Measurements from ENCODE around the gene LDHA. TPM values are rescaled to one million over a fixed set of nuclear protein-coding genes. Genes with fewer than 3 reads are reported as not detected.

Gene LDHA
- total and polyA plus RNA-seq, 9 of the 15 experiments (the other 6 are each of a cell fraction or from before 2014, with no cell fraction given) = 535 to 3,001 (median 926) TPM

GRCh38 chr11:18395735-18396504, 1.6 kb downstream of the LDHA start (continued):
- TF ChIP-seq PTBP1 (IDR thresholded peaks at IDR 0.05; ENCODE audit: low read depth, low read length) (no peak), MITF (IDR thresholded peaks at IDR 0.05) (no peak), HDAC1 (IDR thresholded peaks at IDR 0.05) (peak in 1 of 2 experiments; percentile 34; a peak in 1 of 4 replicates), ZNF277 (CRISPR knock-in tag; IDR thresholded peaks at IDR 0.05; ENCODE audit: borderline replicate concordance) (no peak), CCAR2 (IDR thresholded peaks at IDR 0.05; ENCODE audit: low read depth, low read length) (no peak), MXD1 (CRISPR knock-in tag; IDR thresholded peaks at IDR 0.05; ENCODE audit: borderline replicate concordance, poor library complexity, severe bottlenecking) (no peak), HNRNPH1 (optimal IDR thresholded peaks at IDR 0.05; ENCODE audit: low read depth, low read length) (no peak), ZNF778 (CRISPR knock-in tag; IDR thresholded peaks at IDR 0.05) (no peak), BCLAF1 (IDR thresholded peaks at IDR 0.05; ENCODE audit: borderline replicate concordance in 1 of 2, control insufficient read depth in 1 of 2, low read depth in 2 of 2, low read length in 1 of 2) (no peak), FOSL1 (tag; conservative IDR thresholded peaks at IDR 0.05) (no peak), ZNF764 (CRISPR knock-in tag; IDR thresholded peaks at IDR 0.05; ENCODE audit: low read depth) (no peak), NFYB (IDR thresholded peaks at IDR 0.05; ENCODE audit: extremely low read depth, insufficient read length) (no peak), MAFF (IDR thresholded peaks at IDR 0.05; ENCODE audit: low read length) (no peak), KLF16 (IDR thresholded peaks at IDR 0.05) (0 out of 2 replicates have a peak, but pooled peaks have one; percentile 12), USF1 (CRISPR knock-in tag; IDR thresholded peaks at IDR 0.05) (no peak), KDM5B (IDR thresholded peaks at IDR 0.05; ENCODE audit: insufficient replicate concordance, low read depth, low read length) (no peak), ZNF354B (CRISPR knock-in tag; IDR thresholded peaks at IDR 0.05) (no peak), HDAC6 (IDR thresholded peaks at IDR 0.05; ENCODE audit: low read depth, low read length) (no peak), PYGO2 (tag; IDR thresholded peaks at IDR 0.05) (no peak), ZFX (CRISPR knock-in tag; IDR thresholded peaks at IDR 0.05) (peak; percentile 76), ZNF239 (CRISPR knock-in tag; IDR thresholded peaks at IDR 0.05) (no peak)
